Mesothelial cell of epicardium (in vitro differentiated cells): ENCODE data around the gene PRMT7. TPM values are rescaled to one million over a fixed set of nuclear protein-coding genes. Genes with fewer than 3 reads are reported as not detected.

Experiments
- DNase-seq, 2 experiments: peaks; one replicate each; pipeline ENCODE4 v3.0.0; 2021; ENCODE audit warnings: low spot score in 2 of 2; ENCODE audit not compliant: unreplicated experiment in 2 of 2
- H3K27ac Mint-ChIP-seq: 2 replicates; pipeline ENCODE4 v1.8.0; 2021; ENCODE audit warnings: mixed read lengths
- H3K27me3 Mint-ChIP-seq: 2 replicates; pipeline ENCODE4 v1.8.0; 2021; ENCODE audit warnings: low read depth, mixed read lengths
- H3K36me3 Mint-ChIP-seq: 2 replicates; pipeline ENCODE4 v1.8.0; 2021; ENCODE audit warnings: mixed read lengths
- H3K4me1 Mint-ChIP-seq: 2 replicates; pipeline ENCODE4 v1.8.0; 2021; ENCODE audit warnings: mixed read lengths
- H3K4me3 Mint-ChIP-seq: 2 replicates; pipeline ENCODE4 v1.8.0; 2021; ENCODE audit warnings: mild to moderate bottlenecking, moderate library complexity, mixed read lengths
- H3K9me3 Mint-ChIP-seq: 2 replicates; pipeline ENCODE4 v1.8.0; 2021; ENCODE audit warnings: mixed read lengths
- CTCF ChIP-seq: fragments of 200-600 bp; sonication (generic); IDR thresholded peaks from one replicate; pipeline ENCODE4 v1.5.0; 2021; ENCODE audit warnings: antibody characterized with exemption; ENCODE audit not compliant: unreplicated experiment
- total RNA-seq: library from RNA; stranded (reverse); gene quantifications from 3 replicates; pipeline ENCODE4 v1.2.1, GENCODE V29; 2021

The PRMT7 gene
- total RNA-seq, 1 donor from 2014 or later, result 77.9 TPM

GRCh38 chr16:68345958-68346635 lies 35.3 kb downstream of the PRMT7 start:
- no peak for TF ChIP-seq CTCF
- DNase-seq, result no peak
- Mint-ChIP-seq H3K36me3 (peaks cover 43% of the 10 kb centered on the region), H3K4me3 (no peak overlapping the region), H3K9me3 (no peaks in the 10 kb centered on the region), H3K27me3 (no peaks in the 10 kb centered on the region), H3K4me1 (no peaks in the 10 kb centered on the region), H3K27ac (no peak overlapping the region)

- H3K9me3 Mint-ChIP-seq, result no peaks in the 10 kb centered on the region
- TF ChIP-seq CTCF, result no peak
- DNase-seq, result no peak
- H3K27ac Mint-ChIP-seq, result no peak overlapping the region
- no peaks in the 10 kb centered on the region for H3K4me1 Mint-ChIP-seq
- no peak overlapping the region for H3K4me3 Mint-ChIP-seq
- H3K27me3 Mint-ChIP-seq, result no peaks in the 10 kb centered on the region
- peaks cover 41% of the 10 kb centered on the region for H3K36me3 Mint-ChIP-seq
Measured at GRCh38 chr16:68346892-68347480, 36.2 kb downstream of the PRMT7 start.

- H3K4me1 Mint-ChIP-seq, result no peaks in the 10 kb centered on the region
- no peak for TF ChIP-seq CTCF
- H3K36me3 Mint-ChIP-seq, result peaks cover 37% of the 10 kb centered on the region
- DNase-seq, result no peak
- no peaks in the 10 kb centered on the region for H3K9me3 Mint-ChIP-seq
- H3K4me3 Mint-ChIP-seq, result no peak overlapping the region
- H3K27me3 Mint-ChIP-seq, result no peaks in the 10 kb centered on the region
- no peak overlapping the region for H3K27ac Mint-ChIP-seq
Measured at GRCh38 chr16:68347605-68348004, 36.8 kb downstream of the PRMT7 start.

GRCh38 chr16:68348639-68349445 lies 38.0 kb downstream of the PRMT7 start:
- no peaks in the 10 kb centered on the region for H3K9me3 Mint-ChIP-seq
- H3K27me3 Mint-ChIP-seq, result no peaks in the 10 kb centered on the region
- H3K4me3 Mint-ChIP-seq, result no peak overlapping the region
- TF ChIP-seq CTCF, result no peak
- H3K27ac Mint-ChIP-seq, result no peak overlapping the region
- no peak for DNase-seq
- H3K36me3 Mint-ChIP-seq, result peaks cover 36% of the 10 kb centered on the region
- H3K4me1 Mint-ChIP-seq, result no peaks in the 10 kb centered on the region

GRCh38 chr16:68349838-68350410 lies 39.1 kb downstream of the PRMT7 start:
- no peak for DNase-seq
- Mint-ChIP-seq H3K27me3 (no peaks in the 10 kb centered on the region), H3K4me3 (no peak overlapping the region), H3K9me3 (no peaks in the 10 kb centered on the region), H3K36me3 (peaks cover 40% of the 10 kb centered on the region), H3K27ac (no peak overlapping the region), H3K4me1 (no peaks in the 10 kb centered on the region)
- no peak for TF ChIP-seq CTCF
